ENCODE data around the gene WNT7B.

Gene WNT7B

DNA sequence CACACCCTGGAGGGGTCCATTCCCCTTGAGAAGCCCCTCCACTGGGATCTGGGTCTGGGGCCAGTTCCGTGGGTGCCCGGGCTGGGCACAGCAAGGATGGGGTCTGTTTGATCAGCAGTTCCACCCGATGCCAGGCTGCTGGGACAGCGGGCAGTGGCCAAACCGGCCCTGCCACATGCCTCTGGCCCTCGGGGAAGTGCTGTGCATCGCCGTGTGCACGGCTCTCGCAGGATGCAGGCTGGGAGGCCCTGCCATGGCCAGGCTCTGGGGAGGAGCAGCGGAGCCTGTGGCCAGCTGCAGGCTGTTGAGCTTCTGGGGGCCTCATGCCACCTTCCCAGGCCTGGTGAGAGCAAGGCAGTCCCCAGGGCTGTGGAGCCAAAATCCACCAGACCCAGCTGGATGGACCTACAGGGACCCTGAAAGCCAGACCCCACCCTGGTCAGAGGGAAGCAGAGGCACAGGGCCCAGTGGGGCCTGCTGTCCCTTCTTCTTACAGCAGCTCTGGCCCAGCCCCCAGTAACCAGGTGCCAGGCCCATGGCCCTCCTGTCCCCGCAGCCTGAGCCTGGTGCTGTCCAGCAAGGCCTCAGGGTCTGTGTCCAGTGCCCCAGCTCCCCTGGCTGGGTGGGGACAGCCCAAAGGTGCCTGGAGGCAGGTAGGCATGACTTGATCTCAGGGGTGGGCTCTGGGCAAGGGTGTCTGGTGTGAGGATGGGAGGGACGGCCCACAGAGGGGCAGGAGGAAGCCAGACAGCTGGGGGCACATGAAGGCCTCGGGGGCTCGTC is 57.3 kb downstream of the WNT7B start:
- no peak for DNase-seq (ENCODE audit: insufficient read length, low spot score)
- no peak for FAIRE-seq
- TF ChIP-seq, protein P1, sequence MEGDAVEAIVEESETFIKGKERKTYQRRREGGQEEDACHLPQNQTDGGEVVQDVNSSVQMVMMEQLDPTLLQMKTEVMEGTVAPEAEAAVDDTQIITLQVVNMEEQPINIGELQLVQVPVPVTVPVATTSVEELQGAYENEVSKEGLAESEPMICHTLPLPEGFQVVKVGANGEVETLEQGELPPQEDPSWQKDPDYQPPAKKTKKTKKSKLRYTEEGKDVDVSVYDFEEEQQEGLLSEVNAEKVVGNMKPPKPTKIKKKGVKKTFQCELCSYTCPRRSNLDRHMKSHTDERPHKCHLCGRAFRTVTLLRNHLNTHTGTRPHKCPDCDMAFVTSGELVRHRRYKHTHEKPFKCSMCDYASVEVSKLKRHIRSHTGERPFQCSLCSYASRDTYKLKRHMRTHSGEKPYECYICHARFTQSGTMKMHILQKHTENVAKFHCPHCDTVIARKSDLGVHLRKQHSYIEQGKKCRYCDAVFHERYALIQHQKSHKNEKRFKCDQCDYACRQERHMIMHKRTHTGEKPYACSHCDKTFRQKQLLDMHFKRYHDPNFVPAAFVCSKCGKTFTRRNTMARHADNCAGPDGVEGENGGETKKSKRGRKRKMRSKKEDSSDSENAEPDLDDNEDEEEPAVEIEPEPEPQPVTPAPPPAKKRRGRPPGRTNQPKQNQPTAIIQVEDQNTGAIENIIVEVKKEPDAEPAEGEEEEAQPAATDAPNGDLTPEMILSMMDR (IDR thresholded peaks at IDR 0.05; ENCODE audit: insufficient read depth, missing control alignments): no peak

DNA sequence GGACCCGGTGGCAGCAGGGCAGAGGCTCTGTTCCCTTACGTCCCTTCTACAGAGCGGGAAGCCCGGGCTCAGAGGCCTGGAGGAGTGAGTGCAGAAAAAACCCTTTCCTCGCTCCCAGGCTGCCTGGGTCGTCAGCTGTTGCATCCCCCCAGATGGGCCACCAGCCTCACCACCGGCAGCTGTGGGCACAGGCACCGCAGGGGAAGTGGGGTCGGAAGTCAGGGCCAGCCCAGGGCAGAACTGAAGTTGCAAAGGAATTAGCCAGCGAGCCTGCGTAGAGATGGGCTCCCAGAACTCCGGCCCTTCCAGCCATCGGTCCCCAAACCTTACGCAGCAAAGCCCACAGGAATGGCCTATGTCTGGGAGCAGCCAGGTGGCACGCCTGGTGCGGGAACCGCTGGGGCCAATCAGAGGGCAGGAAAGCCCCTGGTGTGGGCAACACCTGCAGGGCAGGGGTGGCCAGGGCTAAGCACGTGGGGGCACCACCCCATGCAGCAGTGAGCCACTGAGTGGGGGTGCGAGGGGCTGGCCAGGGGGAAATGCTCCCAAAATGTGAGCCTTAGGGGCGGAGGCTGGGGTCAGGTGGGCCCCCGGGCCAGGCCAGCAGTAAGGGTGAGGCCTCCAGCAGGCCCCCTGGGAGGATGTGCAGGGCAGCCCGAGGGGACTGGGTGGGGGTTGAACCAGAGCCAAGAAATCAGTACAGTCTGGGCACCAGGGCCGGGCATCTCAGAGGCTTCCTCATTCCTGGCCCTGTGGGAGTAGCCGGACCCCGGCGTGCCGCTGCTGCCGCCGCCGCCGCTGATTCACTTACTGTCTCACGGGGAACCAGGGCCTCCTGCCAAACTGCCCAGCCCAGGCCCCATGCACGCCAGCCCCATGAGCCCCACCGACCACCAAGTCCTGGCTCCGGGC is 58.2 kb downstream of the WNT7B start:
- DNase-seq (ENCODE audit: insufficient read length, low spot score) (no peak), FAIRE-seq (no peak)
- TF ChIP-seq, protein P1 (IDR thresholded peaks at IDR 0.05; ENCODE audit: insufficient read depth, missing control alignments): no peak

DNA sequence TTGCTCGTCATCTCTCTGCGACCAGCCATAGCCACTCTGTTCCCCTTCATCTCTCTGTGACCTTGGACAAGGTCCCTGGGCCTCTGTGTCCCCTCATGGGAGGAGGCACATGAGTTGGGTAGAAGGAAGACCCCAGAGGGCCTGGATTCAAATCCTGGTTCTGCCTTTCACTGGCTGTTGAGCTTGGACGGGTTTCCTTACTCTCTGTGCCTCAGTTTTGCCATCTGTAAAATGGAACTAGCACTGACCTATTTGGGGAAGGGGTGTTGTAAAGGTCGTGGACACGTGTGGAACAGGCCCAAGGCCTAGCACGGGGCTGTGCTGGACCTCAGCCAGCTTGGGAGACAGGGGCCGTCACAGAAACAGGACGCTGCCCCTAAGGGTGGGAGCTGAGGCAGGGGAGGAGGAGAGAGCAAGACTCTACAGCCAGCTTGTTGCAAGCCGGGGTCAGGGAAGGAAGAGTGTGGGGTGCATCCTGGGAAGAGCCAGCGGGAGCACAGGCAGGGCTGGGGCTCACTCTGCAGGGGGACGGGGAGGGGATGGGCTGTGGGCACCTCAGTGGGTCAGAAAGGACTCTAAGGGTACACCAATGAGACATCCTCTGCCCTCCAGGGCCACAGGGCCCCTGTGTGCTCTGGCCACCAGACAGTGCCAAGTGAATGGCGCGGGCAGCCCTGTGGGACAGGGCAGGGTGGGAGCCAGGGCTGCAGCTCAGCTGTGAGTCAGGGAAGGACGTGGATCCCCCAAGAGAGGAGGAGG is 59.1 kb downstream of the WNT7B start:
- FAIRE-seq: no peak

DNA sequence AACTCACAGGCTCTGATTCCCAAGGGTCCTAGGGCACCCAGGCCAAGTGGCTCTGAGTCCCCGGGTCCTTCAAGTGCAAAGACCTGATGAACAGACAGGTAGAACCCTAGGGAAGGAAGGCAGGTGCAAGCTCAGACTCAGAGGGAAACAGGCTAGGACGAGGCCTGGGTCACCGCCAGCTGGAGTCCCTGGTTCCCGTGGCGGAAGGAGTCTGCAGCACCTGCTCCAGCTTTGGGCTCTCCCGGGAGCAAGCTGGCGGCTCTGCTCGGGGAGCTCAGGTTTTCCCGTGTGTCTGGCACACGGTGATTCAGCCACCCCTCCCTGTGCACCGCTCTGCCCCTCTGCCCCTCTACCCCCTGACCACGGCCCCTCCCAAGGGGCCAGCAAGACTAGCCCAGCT is 59.8 kb downstream of the WNT7B start:
- DNase-seq (ENCODE audit: insufficient read length, low spot score): no peak
- FAIRE-seq: no peak
- TF ChIP-seq, protein P1 (IDR thresholded peaks at IDR 0.05; ENCODE audit: insufficient read depth, missing control alignments): no peak

More for the DNA sequence above, 59.1 kb downstream of the WNT7B start:
- TF ChIP-seq, protein P1 (IDR thresholded peaks at IDR 0.05; ENCODE audit: insufficient read depth, missing control alignments): no peak
- no peak for DNase-seq (ENCODE audit: insufficient read length, low spot score)

DNA sequence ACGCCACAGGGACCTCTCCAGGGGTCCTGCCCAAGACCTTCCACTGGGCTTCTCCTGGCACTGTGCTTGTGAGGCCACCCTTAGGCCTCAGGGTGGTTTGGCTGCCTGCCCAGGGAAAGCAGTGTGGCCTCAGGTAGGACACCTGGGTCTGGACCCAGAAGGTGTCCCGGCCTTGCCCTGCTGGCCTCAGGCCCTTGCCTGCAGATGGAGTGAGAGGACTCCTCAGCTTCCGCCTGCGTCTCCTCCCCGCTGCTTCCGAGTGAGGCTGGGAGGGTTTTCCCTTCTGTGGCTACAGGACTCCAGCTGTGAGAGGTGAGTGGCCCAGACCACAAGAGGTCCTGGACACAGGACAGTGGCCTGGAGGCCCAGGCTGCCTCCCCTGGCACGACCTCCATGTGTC is 60.4 kb downstream of the WNT7B start:
- no peak for DNase-seq (ENCODE audit: insufficient read length, low spot score)
- FAIRE-seq: no peak

DNA sequence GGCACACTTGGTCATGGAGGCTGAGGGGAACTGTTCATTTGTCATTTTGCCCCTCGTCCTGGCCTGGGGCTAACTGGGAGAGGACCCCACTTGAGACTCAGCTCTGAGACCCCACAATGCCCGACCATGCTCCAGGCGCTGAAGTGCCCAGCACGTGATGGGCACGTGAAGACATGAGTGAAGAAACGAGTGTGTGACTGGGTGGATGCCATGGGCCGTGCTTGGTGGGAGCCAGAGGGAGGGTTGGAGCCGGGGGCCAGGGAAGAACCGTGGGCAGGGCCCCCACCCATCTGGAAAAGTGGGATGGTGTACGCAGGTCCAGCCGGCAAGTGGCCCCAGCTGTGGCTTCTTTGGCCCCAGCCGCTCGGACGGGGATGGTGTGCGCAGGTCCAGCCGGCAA is 61.1 kb downstream of the WNT7B start:
- no peak for DNase-seq (ENCODE audit: insufficient read length, low spot score)
- no peak for FAIRE-seq
- TF ChIP-seq, protein P1 (IDR thresholded peaks at IDR 0.05; ENCODE audit: insufficient read depth, missing control alignments): no peak

More for the DNA sequence above, 60.4 kb downstream of the WNT7B start:
- TF ChIP-seq, protein P1 (IDR thresholded peaks at IDR 0.05; ENCODE audit: insufficient read depth, missing control alignments): no peak
